ENCODE results near the gene TRRAP.

The TRRAP gene

DNA sequence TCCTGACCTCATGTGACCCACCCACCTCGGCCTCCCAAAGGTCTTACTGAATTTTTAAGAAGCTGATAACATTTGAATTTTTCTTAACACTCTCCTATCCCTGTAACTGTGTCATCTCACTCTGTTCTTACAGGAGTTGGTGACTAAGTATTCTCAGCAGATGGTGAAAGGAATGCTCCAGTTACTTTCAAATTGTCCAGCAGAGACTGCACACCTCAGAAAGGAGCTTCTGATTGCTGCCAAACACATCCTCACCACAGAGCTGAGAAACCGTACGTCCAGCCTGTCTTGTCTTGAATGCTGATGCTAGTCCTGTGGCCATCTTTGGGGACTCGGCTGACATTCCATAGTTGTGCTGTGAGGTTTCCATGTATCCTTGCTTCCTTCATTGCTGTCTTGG is 24.9 kb downstream of the TRRAP start:
- DNase-seq, result no peak

- no peak for DNase-seq
Observed at GRCh38 chr7:98907570-98907969, 29.2 kb downstream of the TRRAP start.

- DNase-seq, result no peak
Observed at GRCh38 chr7:98908585-98908984, 30.3 kb downstream of the TRRAP start.

GRCh38 chr7:98909487-98909886 is 31.2 kb downstream of the TRRAP start:
- DNase-seq, result no peak

DNA sequence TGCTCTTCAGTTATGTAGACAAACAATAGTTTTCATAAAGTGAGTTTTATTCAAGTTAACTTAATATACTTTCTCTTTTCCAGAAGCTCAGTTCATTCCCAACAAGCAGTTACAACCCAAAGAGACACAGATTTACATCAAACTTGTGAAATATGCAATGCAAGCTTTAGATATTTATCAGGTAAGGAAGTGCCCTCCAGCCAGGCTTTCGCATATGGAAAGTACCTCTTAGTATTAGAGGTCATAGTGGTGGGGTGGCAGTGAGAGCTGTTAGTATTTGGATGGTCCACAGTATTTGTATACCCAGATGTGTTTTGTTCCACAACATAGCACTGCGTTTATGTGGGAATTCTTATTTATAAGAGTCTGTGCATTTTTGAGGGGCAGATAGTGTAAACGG is 32.1 kb downstream of the TRRAP start:
- DNase-seq, result no peak

DNA sequence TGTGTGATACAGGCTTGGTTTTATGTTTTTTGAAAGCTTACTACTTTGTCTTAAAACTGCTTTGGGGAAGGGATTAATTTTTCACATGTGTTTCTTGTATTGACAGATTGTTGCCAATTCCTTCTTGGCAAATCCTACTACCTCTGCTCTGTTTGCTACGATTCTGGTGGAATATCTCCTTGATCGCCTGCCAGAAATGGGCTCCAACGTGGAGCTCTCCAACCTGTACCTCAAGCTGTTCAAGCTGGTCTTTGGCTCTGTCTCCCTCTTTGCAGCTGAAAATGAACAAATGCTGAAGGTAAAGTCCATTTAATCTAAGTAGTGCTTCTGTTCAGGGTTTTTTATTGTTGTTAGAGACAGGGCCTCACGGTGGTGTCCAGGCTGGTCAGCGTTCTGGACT is 33.6 kb downstream of the TRRAP start:
- DNase-seq, result no peak

DNA sequence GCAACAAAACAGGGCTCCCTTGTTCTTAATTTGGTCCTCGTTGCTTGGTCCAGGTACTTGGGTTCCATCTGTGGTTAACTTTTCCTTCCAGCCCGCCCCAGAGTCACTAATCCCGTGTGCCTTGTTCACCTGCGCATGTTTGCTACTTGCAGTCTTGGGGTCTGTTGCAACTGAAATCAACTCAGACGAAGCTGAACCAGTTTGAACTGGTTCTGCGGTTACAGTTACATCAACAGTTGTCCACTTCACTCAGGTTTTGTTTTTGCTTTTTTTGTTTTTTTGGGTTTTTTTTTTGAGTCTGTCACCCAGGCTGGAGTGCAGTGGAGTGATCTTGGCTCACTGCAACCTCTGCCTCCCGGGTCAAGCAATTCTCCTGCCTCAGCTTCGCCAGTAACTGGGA is 34.7 kb downstream of the TRRAP start:
- no peak for DNase-seq

DNA sequence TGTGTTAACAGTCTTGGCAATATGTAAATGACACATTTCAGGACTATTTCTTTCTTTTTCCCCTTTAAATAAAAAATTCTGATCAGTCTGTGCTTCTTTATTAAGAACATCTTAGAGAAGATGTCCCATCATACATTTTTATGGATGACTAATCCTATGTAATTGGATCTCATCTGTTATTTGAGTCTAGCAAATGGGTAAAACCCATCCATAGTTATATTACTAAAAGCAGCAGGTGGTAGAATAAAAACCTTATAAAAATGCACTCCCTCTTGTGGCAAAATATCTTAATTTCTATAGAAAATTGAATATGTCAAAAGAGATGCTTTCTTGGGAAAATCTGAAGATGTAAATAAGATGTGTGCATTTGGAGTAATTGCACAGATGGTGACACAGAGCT is 35.3 kb downstream of the TRRAP start:
- DNase-seq, result no peak

GRCh38 chr7:98917331-98917730 is 39.0 kb downstream of the TRRAP start:
- no peak for DNase-seq

DNA sequence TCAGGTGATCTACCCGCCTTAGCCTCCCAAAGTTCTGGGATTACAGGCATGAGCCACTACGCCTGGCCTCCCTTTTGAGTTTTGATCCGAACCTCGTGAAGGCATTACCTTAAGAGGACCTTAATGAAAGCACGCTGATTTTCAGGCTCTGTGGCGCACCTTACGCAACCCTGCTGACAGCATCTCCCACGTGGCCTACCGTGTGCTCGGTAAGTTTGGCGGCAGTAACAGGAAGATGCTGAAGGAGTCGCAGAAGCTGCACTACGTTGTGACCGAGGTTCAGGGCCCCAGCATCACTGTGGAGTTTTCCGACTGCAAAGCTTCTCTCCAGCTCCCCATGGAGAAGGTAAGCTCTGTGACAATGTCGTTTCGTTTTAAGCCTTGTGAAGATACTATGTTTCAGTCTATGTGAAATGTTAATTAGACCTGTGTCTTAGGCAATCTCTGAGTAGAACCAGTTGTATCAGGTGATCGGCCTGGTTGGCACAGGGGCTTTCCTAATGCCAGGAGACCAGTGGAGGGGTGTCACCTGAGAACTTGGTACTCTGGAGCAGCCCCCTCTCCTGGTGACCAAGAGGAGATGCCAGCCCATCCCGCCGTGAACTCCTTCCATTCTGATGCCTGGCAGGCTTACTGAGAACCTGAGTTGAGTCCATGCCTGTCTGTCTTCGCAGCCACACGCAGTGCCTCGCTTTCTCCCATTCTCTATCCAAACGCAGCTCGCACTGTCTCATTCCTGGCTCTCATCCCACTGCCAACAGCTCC is 43.5 kb downstream of the TRRAP start:
- no peak for DNase-seq

DNA sequence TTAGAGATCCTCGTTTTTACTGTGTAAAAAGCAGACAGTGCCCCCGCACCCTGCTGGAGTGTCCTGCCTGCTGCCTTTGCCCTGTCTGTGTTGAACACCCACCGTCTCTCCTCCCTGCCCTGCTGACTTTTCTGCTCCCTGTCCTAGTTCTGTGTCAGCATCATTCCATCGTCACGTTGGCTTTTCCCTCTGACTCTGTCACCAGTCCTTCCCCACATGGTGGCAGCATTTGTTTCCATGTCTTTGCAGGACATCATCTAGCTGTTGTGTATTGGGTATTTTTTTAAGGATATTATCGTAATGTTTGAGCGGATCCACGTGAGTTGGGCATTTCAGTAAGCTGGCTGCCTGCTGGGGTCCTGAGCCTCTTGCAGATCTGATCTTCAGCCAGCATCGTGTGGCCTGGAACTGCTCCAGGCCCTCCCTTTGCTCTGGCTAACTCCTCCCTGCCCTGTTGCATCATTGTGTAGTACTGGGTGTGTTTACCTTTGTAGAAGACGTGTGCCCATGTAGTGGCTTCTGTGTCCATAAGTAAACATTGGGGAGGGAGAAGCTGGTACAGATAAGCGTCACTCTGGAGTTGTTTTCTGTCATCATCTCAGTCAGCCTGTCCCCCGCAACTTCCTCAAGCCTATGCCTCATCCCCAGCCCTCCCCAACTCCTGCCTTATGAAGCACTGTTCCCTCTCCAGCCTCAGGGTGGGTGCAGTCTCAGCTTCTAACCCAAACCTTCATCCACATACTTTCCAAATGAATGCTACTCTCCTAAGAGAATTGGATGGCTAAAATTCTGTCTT is 44.3 kb downstream of the TRRAP start:
- no peak for DNase-seq

DNA sequence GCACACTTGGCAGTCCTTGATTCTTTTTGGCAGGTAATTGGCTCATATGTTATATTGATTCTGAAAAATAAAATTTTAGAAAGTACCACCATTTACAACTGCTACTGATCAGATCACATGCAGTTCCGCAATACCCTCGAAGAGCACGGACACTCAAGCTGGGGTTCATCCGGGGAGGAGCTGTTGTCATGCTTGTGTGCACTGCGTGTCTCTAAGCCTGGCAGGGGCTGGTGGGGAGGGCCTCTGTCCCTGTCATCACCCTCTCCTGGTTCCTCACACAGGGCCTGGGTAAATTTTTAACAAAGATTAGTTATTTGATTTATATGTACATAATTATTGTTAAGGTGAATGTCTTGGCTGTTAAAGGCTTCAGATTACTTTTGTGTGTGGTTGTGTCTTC is 45.2 kb downstream of the TRRAP start:
- DNase-seq, result no peak

DNA sequence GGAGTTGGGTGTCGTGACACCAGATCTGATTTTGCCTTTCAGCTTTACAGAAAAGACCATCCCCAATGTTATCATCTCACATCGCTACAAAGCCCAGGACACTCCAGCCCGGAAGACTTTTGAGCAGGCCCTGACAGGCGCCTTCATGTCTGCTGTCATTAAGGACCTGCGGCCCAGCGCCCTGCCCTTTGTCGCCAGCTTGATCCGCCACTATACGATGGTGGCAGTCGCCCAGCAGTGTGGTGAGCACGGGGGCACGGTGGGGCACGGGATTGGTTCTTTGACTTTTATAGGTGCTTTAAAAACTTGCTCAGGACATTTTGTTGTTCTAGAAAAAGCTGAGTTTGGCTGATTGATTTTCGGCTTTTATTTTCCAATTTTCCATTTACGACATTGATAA is 48.8 kb downstream of the TRRAP start:
- DNase-seq, result no peak

GRCh38 chr7:98930464-98930863 is 52.1 kb downstream of the TRRAP start:
- DNase-seq, result no peak

DNA sequence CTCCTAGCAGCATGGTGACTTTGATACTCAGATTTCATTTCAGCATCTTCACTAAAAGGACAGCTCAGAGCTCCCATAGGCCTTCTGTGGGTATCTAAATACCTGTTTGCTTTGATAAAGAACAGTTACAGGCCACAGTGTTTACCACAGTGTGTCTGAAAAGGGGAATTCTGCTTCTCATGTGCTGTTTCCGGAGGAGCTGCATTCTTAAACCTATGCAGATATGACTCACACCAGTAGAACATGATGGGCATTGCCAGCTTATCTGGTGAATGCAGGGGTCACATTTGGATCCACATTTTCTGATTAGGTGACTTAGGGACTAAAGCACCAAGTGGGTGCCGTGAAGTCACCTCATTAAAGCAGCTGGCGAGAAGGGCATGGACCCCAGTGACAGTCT is 52.6 kb downstream of the TRRAP start:
- DNase-seq, result no peak

GRCh38 chr7:98933321-98933720 is 55.0 kb downstream of the TRRAP start:
- no peak for DNase-seq

- no peak for DNase-seq
Observed at GRCh38 chr7:98934267-98934666, 55.9 kb downstream of the TRRAP start.

DNA sequence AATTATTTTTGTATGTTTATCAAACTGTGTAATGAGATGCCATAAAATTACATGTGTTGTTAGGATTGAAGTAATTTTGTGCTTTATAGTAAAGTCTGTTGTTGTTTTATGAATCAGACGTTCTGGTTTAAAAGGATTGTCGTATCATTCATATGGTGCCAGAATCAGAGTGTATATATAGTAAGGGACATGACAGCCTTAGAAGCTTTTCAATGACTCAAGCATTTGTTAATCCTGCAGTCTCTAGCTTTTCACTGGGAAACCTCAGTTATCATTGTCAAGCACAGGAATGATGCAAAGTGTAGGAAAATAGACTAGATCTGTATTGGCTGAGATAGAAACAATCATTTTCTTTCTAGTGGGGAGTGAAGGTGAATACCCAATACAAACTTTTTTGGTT is 57.5 kb downstream of the TRRAP start:
- no peak for DNase-seq

- DNase-seq, result no peak
Observed at GRCh38 chr7:98943336-98943735, 65.0 kb downstream of the TRRAP start.

GRCh38 chr7:98944386-98944785 is 66.1 kb downstream of the TRRAP start:
- DNase-seq, result no peak

GRCh38 chr7:98945852-98946251 is 67.5 kb downstream of the TRRAP start:
- no peak for DNase-seq

DNA sequence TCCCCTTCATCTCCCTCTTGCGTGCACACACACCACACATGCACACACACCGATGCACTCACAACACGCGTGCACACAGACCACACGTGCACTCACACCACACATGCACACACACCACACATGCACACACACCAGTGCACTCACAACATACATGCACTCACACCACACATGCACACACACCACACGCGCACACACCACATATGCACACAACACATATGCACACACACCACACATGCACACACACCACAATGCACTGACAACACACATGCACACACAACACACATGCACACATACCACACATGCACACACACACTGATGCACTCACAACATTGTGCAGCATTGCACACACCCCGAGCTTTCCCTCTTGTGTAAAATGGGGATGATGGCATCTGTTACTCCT is 68.1 kb downstream of the TRRAP start:
- DNase-seq, result no peak

- no peak for DNase-seq
Observed at GRCh38 chr7:98949336-98950044, 71.2 kb downstream of the TRRAP start.

GRCh38 chr7:98955992-98956391 is 77.7 kb downstream of the TRRAP start:
- DNase-seq, result no peak
